ENCODE data around the gene IL3.

GRCh38 chr5:132022737-132023136 is 37.7 kb upstream of the IL3 start:
- TF ChIP-seq POLR2AphosphoS5 (IDR thresholded peaks at IDR 0.05; ENCODE audit: borderline replicate concordance, low read depth, low read length) (no peak), EZH2 (IDR thresholded peaks at IDR 0.05) (no peak)
